ENCODE data around the gene CCL22. TPM values are rescaled to one million over a fixed set of nuclear protein-coding genes. Genes with fewer than 3 reads are reported as not detected.

The CCL22 gene
- total RNA-seq, 4 donors from 2014 or later, result 0.40 to 3.3 TPM; not detected in 2

DNA sequence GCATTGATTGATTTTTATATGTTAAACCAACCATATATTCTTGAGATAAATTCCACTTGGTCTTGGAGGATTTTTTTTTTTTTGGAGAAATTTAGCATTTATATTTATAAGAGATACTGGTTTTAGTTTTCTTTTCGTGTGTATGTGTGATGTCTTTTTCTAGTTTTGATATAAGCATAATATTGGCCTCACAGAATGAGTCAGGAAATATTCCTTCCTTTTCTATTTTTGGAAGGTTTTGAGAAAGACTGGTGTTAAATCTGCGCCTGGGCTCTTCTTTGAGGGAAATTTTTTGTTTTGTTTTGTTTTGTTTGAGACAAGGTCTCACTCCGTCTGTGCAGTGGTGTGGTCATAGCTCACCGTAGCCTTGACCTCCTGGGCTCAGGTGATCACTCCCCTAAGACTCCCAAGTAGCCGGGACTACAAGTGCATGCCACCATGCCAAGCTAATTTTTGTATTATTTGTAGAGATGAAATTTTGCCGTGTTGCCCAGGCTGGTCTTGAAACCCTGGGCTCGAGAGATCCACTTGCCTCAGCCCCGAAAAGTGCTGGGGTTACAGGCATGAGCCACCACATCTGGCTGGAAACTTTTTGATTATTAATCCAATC, 28.8 kb upstream of the CCL22 start:
- TF ChIP-seq POLR2A (IDR thresholded peaks at IDR 0.05), result no peak
- TF ChIP-seq, protein P1, sequence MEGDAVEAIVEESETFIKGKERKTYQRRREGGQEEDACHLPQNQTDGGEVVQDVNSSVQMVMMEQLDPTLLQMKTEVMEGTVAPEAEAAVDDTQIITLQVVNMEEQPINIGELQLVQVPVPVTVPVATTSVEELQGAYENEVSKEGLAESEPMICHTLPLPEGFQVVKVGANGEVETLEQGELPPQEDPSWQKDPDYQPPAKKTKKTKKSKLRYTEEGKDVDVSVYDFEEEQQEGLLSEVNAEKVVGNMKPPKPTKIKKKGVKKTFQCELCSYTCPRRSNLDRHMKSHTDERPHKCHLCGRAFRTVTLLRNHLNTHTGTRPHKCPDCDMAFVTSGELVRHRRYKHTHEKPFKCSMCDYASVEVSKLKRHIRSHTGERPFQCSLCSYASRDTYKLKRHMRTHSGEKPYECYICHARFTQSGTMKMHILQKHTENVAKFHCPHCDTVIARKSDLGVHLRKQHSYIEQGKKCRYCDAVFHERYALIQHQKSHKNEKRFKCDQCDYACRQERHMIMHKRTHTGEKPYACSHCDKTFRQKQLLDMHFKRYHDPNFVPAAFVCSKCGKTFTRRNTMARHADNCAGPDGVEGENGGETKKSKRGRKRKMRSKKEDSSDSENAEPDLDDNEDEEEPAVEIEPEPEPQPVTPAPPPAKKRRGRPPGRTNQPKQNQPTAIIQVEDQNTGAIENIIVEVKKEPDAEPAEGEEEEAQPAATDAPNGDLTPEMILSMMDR (IDR thresholded peaks at IDR 0.05), result no peak
- no peaks in the 10 kb centered on the region for H3K27me3 ChIP-seq
- H3K9me3 ChIP-seq, result no peaks in the 10 kb centered on the region
- DNase-seq, result no peak
- H3K4me3 ChIP-seq, result no peak overlapping the region
- H3K27ac ChIP-seq, result no peak overlapping the region
- no peaks in the 10 kb centered on the region for H3K4me1 ChIP-seq
- no peaks in the 10 kb centered on the region for H3K36me3 ChIP-seq

DNA sequence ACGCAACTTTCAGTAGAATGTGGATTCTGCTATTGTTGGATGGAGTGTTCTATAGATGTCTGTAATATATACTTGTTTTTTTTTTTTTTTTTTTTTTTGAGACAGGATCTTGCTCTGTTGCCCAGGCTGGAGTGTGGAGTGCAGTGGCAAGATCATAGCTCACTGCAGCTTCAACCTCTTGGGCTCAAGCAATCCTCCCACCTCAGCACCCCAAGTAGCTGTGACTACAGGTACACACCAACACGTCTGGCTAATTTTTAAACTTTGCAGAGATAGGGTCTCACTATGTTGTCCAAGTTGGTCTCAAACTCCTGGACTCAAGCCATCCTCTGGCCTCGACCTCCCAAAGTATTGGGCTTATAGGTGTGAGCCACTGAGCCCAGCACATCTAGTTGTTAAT, 27.2 kb upstream of the CCL22 start:
- no peak for DNase-seq
- Histone ChIP-seq H3K27ac (no peak overlapping the region), H3K27me3 (no peaks in the 10 kb centered on the region), H3K36me3 (no peaks in the 10 kb centered on the region), H3K9me3 (no peaks in the 10 kb centered on the region), H3K4me1 (no peaks in the 10 kb centered on the region), H3K4me3 (no peak overlapping the region)
- TF ChIP-seq, protein P1 (IDR thresholded peaks at IDR 0.05), result no peak
- no peak for TF ChIP-seq POLR2A (IDR thresholded peaks at IDR 0.05)

DNA sequence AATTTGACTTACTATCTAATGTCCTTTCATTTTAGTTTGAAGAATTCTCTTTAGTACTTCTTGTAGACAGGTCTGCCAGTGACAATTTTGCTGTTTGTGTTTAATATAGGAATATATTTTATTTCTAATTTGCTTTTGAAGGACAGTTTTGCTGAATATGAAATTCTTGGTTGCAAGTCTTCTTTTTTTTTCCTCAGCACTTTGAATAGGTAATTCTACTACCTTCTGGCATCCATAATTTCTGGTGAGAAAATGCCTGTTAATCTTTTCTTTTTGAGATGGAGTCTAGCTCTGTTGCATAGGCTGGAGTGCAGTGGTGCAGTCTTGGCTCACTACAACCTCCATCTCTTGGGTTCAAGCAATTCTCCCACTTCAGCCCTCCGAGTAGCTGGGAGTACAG, 25.2 kb upstream of the CCL22 start:
- Histone ChIP-seq H3K4me3 (no peak overlapping the region), H3K9me3 (no peaks in the 10 kb centered on the region), H3K27ac (no peak overlapping the region), H3K27me3 (no peaks in the 10 kb centered on the region), H3K4me1 (no peaks in the 10 kb centered on the region), H3K36me3 (no peaks in the 10 kb centered on the region)
- TF ChIP-seq POLR2A (IDR thresholded peaks at IDR 0.05), result no peak
- TF ChIP-seq, protein P1 (IDR thresholded peaks at IDR 0.05), result no peak
- no peak for DNase-seq

DNA sequence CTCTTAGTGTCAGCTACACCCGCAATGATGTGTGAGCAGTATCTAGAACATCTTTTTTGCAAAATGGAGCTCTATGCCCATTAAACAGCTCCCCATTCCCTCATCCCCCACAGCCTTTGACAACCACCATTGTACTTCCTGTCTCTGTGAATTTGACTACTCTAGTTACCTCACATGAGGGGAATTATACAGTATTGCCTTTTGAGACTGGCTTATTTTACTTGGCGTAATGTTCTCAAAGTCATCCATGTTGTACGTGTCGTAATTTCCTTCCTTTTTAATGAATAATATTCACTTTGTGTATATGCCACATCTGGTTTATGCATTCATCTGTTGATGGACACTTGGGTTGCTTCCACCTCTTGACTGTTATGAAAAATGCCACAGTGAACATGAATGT, 23.2 kb upstream of the CCL22 start:
- H3K27me3 ChIP-seq, result no peaks in the 10 kb centered on the region
- H3K4me1 ChIP-seq, result no peaks in the 10 kb centered on the region
- TF ChIP-seq, protein P1 (IDR thresholded peaks at IDR 0.05), result no peak
- TF ChIP-seq POLR2A (IDR thresholded peaks at IDR 0.05), result no peak
- H3K4me3 ChIP-seq, result no peak overlapping the region
- H3K36me3 ChIP-seq, result no peaks in the 10 kb centered on the region
- H3K27ac ChIP-seq, result no peak overlapping the region
- DNase-seq, result no peak
- H3K9me3 ChIP-seq, result no peaks in the 10 kb centered on the region

DNA sequence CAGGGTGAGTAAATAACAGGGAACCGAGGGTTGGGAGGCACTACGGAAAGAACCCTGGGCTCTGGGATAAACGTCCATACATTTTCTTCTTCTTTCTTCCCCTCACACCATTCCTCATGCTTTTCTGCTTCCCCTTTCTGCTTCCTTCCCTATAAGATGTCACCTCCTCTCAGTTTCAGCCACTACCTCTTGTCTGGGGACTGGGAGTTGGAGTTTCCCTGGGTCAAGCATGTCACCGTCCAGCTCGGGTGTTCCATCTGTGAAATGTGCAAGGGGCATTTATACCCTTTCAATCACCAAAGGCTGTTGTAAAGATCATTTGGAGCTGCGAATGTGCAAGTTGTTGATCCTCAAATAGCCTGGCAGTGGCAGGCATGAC, 17.5 kb upstream of the CCL22 start:
- no peak for DNase-seq
- peaks cover 0 to 6% (median 0%) of the 10 kb centered on the region in 4 donors for H3K4me1 ChIP-seq
- H3K36me3 ChIP-seq, result no peaks in the 10 kb centered on the region
- no peak for TF ChIP-seq POLR2A (IDR thresholded peaks at IDR 0.05)
- TF ChIP-seq, protein P1 (IDR thresholded peaks at IDR 0.05), result no peak
- H3K4me3 ChIP-seq, result no peak overlapping the region
- H3K27ac ChIP-seq, result peak overlapping the region in 1 of 4 donors; percentile 18
- no peaks in the 10 kb centered on the region for H3K27me3 ChIP-seq
- no peaks in the 10 kb centered on the region for H3K9me3 ChIP-seq
